ENCODE results near the gene HIF1AN.

Gene HIF1AN

GRCh38 chr10:100522107-100522801 lies 13.5 kb upstream of the HIF1AN start:
- DNase-seq = no peak

GRCh38 chr10:100522945-100523344 lies 12.8 kb upstream of the HIF1AN start:
- no peak for DNase-seq

DNA sequence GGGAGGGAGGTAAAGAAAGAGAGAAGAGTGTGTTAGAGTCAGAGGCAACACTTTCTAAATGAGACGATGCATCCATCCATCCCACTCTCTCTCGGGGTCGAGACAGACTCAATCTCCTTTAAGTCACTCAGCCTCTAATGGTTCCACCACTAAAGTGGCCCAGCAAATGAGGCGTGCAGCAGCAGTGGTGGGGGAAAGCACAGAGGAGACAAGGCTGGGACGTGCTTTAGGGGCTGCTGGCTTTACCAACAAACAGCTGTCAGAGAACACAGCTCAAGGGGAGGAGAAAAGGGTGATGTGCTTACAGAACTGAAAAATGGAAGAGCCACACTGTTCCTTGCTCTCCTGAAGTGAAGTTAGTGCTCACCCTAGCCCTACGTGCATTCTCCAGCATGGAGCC lies 11.5 kb upstream of the HIF1AN start:
- no peak for DNase-seq

DNA sequence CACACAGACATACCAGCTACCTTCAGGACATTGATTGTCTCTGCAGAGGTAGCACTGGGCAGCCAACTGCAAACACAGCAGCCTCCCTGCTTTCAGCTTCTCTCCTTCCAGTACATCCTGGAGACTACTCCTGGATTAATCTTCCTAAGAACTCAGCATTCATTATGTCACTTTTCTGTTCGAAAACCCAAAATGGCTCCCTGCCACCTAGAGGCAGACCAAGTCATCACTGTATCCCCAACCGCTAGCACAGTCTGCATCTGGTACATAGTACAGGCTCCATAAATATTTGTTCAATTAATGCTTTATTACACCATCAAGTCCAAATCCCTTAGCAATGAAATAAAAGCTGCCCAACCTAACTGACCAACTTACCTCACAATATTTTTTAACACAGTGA lies 11.1 kb upstream of the HIF1AN start:
- DNase-seq = no peak

DNA sequence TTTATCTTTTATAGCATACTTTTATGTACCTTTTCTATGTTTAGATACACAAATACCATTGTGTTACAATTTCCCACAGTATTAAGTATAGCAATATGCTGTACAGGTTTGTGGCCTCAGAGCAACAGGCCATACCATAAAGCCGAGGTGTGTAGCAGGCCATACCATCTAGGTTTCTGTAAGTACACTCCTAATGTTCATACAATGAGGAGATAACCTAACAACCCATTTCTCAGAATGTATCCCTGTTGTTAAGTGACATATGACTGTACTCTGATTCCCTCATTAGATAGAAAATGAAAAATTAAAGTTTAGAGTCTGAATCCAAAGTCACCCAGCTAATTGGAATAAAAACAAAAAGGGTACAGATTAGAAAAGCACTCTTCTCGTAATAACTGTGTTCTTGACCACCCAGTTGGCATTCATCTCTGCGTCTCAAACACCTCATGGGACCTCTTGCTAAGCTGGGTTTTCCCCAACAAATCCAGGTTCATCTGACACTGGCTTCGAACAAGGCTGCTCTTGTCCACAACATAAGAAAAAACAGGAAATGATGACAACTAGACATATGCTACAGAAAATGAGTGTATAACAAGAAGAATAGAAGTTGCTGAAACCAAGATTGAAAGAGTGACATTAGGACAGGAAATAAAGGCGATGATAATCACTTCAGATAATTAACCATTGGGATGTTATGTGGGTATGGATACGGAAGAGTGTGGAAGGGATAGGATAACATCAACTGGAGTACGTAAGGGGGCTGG lies 7.4 kb upstream of the HIF1AN start:
- DNase-seq = no peak

- DNase-seq = peak; percentile 39
These were observed 6.7 kb upstream of the HIF1AN start for GRCh38 chr10:100528921-100529474.

- DNase-seq = peak; percentile 92
These were observed 6.1 kb upstream of the HIF1AN start, which contains the start of gene NDUFB8 for GRCh38 chr10:100529475-100530298. NDUFB8 (minus strand) TSS chr10:100529871; CDS start chr10:100529851, 20 bp downstream.

- DNase-seq = no peak
These were observed 4.0 kb upstream of the HIF1AN start for GRCh38 chr10:100531761-100532160.

DNA sequence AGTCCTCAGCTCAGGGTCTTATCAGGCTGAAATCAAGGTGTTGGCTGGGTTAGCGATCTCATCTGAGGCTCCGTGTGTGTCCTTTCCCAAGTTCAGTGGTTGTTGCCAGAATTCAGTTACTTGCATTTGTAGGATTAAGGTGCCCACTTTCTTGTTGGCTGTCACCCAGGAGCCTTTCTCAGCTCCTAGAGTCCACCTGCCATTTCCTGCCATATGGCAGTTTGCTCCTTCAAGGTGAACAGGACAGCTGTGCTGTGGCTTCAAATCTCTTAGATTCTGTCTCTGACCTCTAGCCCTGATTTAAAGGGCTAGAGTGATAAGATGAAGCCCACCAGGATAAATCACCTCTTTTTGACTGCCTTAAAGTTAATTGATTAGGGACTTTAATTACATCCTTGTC lies 1.0 kb upstream of the HIF1AN start:
- DNase-seq = no peak

- DNase-seq = no peak
These were observed 417 bp upstream of the HIF1AN start for GRCh38 chr10:100535338-100535714.

DNA sequence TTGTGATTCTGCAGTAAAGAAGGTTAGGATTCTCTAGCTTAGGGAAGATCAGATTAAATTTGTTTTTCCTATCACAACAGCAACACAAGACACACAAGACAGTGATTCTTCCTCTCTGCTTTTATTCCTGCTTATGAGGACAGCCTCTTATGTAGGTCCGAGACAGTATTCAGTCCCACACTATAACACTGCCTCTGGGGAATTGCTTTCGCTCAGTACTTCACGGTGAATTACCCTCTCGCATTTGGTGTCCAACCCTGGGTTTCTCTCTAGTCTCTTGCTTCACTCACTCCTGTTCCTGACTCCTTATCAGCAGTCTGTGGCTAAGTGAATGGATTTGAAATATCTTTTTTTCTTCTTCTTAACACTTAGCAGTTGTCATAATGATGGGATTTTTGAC lies 1.7 kb downstream of the HIF1AN start:
- DNase-seq = no peak

- DNase-seq = no peak
These were observed 9.2 kb downstream of the HIF1AN start for GRCh38 chr10:100544950-100545349.

GRCh38 chr10:100551196-100551595 lies 15.5 kb downstream of the HIF1AN start:
- DNase-seq = no peak

- DNase-seq = no peak
These were observed 16.0 kb downstream of the HIF1AN start for GRCh38 chr10:100551738-100552137.

- DNase-seq = no peak
These were observed 18.2 kb downstream of the HIF1AN start for GRCh38 chr10:100553929-100554328.

- DNase-seq = no peak
These were observed 19.2 kb downstream of the HIF1AN start for GRCh38 chr10:100554902-100555301.

DNA sequence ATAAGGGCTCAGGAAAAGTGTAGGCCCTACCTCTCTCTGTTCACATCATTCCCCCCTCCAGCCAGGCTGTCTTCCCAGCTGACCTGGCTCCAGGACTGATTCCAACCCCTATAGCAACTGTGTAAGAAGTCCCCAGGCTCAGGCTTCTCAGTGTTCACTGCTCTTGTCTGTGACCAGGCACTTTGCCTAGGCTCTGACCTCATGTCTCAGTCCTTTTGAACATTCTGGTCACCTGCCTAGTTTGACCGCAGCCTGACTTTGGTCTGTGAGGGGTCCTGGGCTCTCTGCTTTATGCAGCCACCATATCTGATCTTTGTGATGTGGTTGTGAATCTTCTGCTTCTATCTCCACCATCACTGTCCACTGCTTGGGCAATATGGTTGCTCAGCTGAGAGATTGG lies 24.5 kb downstream of the HIF1AN start:
- DNase-seq = no peak

- no peak for DNase-seq
These were observed 25.3 kb downstream of the HIF1AN start for GRCh38 chr10:100561005-100561404.

DNA sequence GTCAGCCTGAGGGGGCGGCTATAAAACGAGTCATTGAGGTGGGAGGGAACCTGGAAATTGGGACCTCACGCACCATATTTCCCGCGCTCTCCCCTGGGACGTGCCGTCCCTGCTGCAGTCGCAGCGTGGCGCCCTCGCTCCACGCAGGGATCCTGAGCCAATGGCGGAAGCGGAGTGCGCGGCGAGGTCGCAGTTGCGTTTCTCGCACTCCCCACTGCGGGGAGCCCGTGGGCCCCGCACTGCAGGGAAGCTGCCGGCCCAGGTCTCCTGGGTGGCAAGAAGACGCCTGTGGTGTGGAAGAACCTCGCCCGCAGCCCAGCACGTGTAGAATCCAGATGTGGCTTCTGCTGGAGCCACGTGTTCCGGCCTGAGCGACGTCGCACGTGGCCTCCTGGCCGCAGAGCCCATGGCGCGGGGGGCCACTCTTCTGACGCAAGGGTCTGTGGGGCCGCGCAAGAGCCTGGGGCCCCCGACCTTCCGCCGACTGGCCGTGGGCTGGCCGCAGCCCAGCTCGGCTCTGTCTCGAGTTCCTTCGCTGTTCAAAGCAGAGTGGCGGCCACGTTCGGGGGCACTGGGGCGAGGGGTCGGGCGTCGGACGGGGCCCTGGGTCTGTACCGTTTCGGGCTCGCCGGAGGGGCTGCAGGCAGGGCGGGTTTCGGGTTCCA lies 26.4 kb downstream of the HIF1AN start:
- peak; percentile 81 for DNase-seq

- DNase-seq = no peak
These were observed 29.7 kb downstream of the HIF1AN start for GRCh38 chr10:100565206-100565985.

GRCh38 chr10:100566561-100566960 lies 30.8 kb downstream of the HIF1AN start:
- no peak for DNase-seq

- no peak for DNase-seq
These were observed 31.5 kb downstream of the HIF1AN start for GRCh38 chr10:100567249-100567648.

All from stimulated activated CD8-positive, alpha-beta memory T cell treated with anti-CD3 and anti-CD28 coated beads, Interleukin-4, amount 100 ng/mL, for 48 hours (primary cell).